Inferior parietal cortex (tissue), 1 donor: Measurements from ENCODE around the gene RNF213.

Experiments used
- DNase-seq: peaks from one replicate; pipeline ENCODE4 v3.0.0-alpha.2; 2016; ENCODE audit errors: extremely low spot score

Gene RNF213

DNA sequence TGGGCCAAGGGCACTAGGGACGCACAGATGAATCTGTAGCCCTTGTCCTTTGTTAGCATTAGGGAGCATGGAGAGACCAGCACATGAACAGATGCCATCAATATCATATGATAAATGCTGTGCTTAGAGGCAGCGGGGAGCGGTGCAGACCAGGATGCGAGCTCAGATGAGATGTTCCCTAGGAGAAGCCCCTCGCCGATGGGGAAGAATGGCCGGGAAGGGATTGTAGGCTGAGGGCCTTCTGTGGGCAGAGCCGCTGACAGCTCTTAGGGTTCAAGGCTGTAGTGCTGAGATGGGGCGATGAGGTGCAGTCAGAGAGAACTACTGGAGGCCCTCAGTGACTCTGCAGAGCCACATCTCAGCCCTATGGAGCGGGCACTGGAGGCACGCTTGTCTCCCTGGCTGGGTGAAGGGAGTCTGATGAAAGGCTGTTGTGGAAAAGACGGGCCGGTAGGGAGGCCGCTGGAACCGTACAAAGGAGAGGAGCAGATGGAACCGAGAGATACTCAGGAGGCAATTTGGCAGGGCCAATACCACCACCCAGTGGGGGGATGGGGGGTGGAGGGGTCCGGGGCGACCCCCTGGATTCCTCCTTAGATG is 88.0 kb downstream of the RNF213 start:
- no peak for DNase-seq

DNA sequence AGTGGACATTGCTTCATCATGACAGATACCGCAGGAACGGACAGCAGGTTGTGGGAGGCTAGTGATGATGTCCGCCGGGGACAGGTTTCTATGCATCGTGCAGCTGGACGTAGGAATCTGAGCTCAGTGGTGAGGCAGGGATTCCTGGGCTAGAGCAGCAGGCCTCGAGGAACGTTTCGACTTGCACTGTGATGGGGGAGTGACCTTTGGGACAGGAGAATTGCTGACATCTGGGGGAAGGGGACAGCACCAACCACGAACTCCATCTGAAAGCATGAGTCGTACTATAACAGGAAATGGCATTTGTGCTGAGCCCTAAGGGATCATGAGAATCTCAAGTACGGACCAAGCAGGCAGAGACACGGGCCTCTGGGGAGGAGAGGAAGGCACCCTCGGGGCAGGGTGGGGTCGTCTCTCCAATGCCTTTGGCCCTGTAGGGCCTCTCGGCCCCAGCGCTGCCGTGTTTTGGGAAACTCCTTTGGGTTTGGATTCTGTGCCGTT is 88.5 kb downstream of the RNF213 start:
- DNase-seq = no peak

DNA sequence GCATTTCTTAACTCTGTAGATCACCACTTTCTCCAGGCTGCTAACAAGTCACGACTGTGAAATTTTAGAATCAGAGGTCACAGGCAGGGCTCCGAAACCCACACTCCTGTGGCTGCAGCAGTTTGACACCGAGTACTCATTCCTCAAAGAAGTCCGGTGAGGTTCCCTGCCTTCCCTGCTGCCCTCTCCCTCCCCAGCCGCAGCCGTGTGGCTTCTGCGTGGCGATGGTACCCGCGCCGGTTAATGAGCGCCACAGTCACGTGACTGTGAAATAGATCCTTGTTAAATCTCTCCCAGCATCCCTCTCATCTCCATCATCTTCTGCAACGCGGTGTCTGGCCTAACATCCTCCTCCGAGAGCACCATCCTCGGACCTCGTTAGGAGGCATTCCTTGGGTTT is 89.1 kb downstream of the RNF213 start:
- DNase-seq = no peak

DNA sequence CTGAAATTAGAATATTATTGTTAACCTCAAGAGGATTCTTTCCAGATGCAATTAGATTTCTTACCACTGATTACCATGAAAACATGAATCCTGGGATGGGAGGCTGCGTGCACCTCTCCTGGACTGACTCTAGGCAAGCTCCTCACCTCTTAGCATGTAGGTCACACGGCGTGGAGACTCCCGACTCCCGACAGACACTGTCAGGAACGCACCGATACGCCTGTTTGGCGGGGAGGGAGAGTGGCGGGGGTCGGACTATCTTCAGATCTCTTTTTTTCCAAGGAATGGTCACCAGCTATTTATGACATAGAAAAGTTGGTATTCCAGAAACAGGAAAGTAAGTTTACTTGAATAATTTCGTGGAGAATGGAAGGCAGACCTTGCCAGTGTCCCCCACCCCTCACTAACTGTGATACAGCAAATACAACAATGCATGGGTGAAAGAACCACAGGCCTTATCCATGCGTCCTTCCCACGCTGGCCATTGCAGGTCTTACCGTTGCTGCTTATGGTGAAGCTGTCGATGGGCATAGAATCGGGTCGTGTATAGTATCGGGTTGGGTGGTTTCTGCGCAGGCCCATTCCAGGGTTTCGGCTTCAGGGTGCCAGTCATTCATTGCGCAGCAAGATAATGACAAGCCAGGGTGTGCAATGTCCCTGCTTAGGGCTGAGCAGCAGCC is 91.7 kb downstream of the RNF213 start:
- no peak for DNase-seq

DNA sequence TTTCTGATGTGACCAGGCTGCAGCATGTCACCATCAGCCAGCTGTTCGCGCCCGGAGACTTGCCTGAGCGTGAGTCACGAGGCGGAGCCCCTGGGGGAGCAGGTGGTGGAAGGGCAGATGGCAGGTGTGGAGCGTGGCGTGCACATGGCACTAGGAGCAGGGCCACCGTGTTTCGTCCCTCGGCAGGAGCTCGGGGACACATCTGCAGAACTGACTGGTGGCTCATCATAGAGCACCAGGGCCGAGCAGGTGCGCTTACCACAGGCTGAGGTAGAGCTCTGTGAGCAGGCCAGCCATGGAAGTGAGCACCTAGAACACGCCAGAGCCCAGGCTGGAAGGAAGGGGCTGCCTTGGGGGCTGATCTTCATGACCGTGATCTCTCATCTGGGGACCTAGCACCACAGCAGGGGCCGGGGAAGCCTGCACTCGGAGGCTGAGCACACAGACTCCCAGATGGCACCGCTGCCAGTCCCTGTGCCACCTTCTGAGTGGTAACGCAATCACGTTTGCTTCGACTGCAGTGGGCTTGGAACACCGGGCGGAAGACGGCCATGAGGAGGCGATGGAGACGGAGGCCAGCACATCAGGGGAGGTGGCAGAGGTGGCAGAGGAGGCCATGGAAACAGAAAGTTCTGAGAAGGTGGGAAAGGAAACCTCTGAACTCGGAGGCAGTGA is 92.5 kb downstream of the RNF213 start:
- DNase-seq = no peak

DNA sequence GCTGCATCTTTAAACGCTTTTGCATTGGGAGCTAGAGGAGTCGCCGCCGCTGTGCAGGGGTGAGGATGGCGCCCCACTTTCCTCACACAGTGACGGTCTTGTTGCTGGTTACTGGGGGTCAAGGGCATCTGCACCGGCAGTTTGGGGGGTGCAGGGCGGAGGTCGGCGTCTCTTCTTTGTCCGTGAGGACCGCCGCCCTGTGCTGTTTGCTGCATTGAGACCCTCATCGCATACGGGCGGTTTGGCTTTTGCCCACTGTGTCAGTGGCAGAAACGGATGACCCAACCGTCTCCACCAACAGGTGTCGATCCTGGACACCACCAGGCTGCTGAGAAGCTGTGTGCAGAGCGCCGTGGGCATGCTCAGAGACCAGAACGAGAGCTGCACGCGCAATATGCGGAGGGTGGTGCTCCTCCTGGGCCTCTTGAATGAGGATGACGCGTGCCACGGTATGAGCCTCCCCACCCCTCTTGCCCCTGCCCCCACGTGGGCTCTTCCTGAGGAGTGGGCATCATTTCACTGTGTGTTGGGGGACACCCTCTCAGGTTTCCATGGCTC is 93.1 kb downstream of the RNF213 start:
- DNase-seq = no peak

DNA sequence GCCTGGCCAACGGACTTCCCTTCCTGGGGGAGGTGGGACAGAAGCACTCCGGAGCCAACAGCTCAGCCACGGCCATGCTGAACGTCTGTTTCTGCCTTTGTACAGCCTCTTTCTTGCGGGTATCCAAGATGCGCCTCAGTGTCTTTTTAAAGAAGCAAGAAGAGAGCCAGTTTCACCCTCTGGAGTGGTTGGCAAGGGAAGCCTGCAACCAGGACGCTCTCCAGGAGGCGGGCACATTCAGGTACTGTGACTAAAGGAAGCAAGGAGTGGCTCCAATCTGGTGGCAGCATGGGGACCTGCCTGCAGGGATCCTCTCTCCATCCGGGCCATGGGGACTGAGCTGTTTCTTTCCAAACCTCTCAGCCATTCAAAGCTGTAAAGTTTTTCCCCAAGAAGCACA is 93.7 kb downstream of the RNF213 start:
- DNase-seq = no peak

DNA sequence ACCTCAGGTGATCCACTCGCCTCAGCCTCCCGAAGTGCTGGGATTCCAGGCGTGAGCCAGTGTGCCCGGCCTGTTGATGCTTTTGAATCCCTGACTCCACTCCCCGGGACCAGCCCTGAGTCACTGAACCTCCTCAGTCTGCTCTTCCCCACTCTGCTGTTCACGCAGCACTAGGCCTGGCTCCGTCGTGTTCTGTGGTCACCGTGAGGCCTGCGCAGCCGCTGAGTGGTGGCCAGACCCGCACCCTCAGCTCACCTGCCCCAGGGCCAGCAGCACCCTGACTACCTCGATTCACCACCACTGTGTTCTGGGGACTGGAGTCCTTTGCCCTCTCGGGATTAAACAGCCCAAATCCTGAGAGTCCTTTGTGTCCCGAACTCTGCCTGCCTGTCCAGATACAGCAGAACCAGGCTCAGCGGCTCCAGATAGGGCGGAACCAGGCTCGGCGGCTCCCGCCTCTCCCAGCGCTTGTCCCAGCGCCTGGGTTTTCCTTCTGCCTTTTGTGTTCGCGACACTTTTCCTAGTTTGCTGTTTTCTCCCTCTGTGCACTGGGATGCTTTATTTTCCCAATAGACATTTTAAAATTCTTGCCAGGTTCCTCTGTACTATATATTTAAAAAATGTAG is 95.7 kb downstream of the RNF213 start:
- no peak for DNase-seq

DNA sequence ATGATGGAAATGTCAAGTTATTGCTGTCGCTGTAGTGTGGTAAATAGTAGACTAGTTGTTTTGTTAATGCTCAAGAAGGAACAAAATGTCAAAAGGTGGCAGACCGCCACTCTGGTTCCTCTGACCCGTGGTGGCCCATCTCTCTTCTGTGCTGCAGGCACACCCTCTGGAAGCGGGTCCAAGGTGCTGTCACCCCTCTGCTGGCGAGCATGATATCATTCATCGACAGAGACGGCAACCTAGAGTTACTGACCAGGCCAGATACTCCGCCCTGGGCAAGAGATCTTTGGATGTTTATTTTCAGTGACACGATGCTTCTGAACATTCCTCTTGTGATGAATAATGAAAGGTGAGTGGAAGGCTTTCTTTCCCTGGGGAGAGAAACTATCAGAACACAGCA is 97.5 kb downstream of the RNF213 start:
- DNase-seq = no peak

DNA sequence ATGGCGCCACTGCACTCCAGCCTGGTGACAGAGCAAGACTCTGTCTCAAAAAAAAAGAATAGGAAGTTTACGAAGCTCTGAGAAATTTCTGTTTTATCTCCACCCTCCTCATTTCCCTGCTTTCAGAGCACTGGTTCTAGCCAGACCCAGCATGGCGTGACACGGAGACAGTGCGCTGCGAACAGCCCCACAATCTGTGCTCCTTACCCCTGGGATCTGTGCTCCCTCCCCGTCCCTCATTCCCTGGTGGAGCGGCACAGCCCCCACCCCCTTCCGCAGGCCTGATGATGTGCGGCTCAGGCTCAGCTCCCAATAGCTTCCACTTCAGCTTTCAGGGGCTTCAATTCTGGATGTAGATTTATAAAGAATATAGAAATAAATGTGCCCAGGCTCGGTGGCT is 98.2 kb downstream of the RNF213 start:
- DNase-seq = no peak

DNA sequence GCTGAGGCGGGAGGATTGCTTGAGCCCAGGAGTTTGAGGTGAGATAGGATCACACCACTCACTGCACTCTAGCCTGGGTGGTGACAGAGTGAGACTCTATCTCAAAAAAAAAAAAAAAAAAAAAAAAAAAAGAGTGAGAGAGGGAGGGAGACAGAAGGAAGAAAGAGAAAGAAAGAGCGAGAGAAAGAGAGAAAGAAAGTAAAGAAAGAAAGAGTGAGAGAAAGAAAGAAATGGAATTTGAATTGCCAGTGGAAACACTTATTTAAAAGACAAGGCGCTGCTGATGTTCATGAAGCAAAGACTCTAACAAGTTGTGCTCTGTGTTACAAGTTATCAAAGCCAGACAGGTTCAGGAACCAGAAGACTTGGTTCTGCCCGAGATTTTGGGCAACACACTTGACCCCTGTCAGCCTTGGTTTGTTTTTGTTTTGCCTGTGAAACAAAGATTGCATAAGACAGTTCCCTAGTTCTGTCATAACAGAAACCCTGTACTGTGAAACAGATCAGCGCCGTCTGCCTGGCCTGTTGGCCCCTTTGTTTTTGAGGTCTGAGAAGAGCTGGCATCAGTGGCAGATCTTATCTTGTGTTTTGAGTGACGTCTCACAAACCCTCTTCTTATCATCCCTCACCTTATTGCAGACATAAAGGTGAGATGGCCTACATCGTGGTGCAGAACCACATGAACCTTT is 98.9 kb downstream of the RNF213 start:
- no peak for DNase-seq

DNA sequence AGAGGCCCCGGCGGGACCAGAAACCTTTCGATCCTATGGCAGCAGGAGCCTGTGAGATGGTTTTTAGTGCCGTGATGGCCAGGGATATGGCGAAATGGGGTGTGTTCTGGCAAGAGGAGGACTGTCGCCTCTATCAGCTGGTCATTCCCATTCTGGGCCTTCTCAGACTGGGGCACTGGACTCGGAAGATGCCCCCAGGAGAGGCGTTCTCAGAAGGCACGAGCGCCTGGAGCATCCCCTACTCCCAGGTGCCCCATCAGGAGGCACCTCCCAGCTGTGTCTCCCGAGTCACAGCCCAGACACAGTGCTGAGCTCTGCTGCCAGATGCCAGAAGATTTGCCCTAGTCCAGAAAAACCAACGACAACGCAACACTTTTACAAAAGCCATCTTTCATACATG is 99.7 kb downstream of the RNF213 start:
- DNase-seq = no peak

DNA sequence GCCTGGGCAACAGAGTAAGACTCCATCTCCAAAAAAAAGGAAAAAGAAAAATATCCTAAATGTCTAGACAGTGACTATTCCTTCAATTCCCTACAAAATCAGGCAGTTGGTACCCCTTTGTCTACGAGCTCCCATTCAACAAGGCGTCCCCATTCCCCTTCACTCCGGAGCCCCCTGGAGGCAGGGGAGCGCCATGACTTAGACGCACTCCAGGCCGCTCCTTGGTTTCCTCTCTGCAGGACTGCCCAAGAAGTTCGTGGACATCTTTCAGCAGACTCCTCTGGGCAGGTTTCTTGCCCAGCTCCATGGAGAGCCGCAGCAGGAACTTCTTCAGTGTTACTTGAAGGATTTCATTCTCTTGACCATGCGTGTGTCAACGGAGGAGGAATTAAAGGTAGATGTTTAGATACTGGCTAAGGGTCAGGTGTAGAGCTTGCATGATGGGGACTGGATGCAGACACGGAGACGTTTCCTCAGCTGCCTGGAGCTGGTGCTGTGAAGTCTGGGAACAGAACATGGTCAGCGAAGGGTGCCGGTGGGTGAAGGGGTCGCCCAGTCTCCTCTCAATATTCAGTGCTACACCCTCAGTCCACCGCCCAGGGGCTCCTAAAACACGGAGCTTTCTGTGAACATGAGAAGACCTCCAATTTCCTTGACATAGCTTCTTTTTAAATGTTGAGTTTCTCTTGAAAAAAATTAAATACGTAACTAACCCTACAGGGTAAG is 101.0 kb downstream of the RNF213 start:
- DNase-seq = no peak

DNA sequence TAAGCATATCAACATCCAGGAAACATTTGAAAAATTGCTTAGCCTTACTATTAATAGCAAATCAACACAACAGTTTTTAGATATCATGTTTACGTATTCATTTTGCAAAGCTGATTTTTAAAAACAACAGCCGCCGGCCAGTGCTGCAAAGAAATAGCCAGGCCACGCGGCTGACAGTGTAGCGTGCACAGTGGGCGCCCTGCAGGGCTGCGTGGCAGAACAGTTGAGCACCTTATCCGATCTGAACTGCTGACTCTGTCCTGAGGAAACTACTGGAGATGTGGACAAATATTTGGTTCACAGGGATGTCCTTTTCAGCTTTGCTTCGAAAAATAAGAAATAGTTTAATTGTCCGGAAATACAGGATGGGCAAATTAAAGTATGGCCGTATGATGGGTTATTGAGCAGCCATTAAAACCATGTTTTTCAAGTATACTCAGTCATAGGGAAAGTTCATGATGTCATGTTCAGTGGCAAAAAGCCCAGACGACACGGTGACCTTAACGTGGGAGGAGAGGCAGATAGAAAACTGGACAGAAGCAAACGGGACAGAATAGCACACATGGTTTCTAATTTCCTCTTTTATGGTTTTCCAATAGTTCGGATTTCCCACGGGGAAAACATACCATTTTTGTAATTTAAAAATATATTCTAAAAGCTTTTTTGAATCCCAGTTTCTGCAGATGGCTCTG is 101.9 kb downstream of the RNF213 start:
- DNase-seq = no peak

DNA sequence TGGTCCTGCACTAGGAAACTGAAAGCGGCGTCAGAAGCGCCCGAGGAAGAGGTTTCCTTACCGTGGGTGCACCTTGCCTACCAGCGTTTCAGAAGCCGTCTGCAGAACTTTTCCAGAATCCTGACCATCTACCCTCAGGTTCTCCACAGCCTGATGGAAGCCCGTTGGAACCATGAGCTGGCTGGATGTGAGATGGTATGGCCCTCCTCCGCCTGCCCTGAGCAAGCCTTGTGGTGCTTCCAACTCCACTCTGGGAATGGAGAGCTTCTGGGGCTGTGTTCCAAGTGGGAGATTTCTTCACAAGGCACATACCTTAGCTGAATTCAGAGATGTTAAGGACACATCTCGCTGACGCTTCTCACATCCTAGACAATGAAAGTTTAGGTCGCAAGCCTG is 102.5 kb downstream of the RNF213 start:
- no peak for DNase-seq

DNA sequence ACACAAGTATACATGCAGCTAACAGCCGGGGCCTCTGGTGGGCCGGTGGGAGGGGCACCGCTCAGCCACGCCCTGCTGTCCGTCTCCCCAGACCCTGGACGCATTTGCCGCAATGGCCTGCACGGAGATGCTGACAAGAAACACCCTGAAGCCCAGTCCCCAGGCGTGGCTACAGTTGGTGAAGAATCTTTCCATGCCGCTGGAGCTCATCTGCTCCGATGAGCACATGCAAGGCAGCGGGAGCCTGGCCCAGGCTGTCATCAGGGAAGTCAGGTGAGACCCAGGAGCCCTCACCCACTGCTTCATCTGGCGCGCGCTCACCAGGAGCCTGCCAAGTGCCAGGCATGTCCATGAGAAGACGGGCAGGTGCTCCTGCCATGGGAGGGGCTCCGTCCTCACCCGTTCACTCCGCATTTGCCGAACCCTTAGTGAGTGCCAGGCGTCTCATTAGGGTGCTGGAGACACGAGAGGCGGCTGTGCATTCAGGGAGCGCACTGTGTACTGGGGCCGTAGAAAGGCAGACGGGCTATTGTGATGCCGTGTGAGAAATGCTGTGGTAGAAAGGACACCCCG is 103.0 kb downstream of the RNF213 start:
- no peak for DNase-seq

DNA sequence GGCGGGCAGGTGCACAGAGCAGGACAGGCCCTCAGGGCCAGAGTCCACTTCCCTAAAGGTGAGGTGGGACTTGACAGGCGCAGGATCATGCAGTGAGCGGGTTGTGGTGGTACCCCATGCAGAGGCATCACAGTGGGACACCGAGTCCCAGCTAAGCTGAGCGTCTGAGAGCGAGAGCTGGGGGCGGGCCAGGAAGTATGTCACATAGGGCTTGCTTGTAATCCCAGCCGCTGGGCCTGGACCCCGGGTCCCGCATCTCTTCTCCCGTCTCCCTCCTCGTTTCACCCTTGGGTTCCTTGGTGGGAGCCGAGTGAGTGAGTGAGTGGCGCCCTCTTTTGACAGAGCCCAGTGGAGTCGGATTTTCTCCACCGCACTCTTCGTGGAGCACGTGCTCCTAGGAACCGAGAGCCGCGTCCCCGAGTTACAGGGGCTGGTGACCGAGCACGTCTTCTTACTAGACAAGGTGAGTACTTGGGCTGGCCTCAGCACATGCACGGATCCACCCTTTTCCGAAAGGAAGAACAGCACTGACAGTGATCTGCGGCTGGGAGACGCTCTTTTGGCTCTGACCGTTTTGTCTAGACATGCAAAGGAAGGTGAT is 103.5 kb downstream of the RNF213 start:
- DNase-seq = no peak

DNA sequence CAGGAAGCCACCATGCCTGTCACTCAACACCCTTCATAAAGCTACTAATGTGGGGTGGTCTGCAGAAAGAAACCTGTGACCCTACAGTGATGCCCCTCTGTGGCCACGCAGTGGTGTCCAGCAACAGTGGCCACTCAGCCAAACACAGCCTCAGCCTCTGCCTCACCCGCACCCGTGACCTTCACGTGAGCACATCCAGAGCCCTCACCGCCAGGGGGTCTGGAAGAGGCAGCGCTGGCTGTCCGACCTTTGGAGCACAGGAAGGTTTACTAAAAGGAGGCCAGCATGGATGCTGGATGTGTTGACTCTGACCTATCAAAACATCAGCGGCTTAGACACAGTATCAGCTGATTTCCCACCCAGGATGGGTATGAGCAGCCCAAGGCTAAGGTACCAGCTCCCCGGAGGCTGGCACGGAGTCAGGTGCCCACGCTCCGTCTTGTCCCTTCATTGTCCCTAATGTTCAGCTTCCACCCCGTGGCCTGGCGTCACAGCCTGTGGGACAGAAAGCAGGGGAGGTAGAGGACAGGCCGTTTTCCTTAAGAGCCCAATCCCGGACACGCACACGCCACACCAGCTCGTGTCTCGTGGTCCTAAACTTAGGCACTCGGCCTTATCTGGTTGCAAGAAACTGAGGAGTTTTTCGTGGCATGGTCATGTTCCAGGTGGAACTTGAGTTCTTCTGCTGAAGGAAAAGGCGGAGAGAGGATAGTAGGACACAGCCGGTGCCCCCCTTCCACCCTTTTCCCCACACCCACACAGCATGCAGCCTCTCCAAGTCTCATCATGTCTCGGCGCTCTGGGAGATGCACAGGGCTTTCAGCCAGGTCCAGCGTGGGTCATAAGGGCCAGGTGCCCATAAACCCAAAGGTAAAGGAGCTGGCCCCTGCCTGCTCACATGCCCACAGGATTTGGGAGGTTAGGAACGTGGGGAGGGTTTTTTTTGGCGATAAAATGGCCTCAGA is 104.6 kb downstream of the RNF213 start:
- no peak for DNase-seq

DNA sequence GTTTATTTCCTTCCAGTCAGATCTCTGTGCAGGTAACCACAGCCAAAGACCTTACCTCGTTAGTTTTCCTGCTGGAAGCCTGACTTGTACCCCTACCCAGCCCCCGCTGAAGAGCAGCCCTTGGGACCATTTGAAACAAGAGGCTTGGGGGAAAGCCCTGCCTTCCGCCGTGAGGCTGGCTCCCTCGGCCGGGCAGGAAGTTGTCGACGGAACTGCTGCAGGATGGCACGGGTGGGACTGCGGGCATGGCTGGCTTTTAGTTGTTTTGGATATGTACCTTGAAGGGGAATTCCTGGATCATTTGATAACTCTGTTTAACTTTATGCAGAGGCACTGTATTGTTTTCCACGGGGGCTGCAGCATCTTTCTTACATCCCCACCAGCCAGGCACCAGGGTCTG is 105.3 kb downstream of the RNF213 start:
- DNase-seq = no peak
